Mucosa of descending colon (tissue), 3 donors: ENCODE results near the gene DBNDD2. TPM values are rescaled to one million over a fixed set of nuclear protein-coding genes. Genes with fewer than 3 reads are reported as not detected.

ENCODE experiments used
- ATAC-seq: fragments of 200-7000 bp; cut with Tn5 transposase; one replicate; pipeline ENCODE4 v1.9.1; 2020; ENCODE audit warnings: mild to moderate bottlenecking, moderate library complexity
- DNase-seq, 3 donors: peaks; one replicate each; pipeline ENCODE4 v3.0.0-alpha.2; 2020
- H3K36me3 ChIP-seq: fragments of 200-600 bp; one replicate; pipeline ENCODE4 v1.8.0; 2021; ENCODE audit warnings: low read depth, mild to moderate bottlenecking
- H3K4me1 ChIP-seq: fragments of 200-600 bp; one replicate; pipeline ENCODE4 v1.8.0; 2021; ENCODE audit warnings: low read depth, mild to moderate bottlenecking
- H3K4me3 ChIP-seq: fragments of 200-600 bp; one replicate; pipeline ENCODE4 v1.8.0; 2021; ENCODE audit warnings: mild to moderate bottlenecking
- H3K9me3 ChIP-seq: fragments of 200-600 bp; one replicate; pipeline ENCODE4 v1.8.0; 2021; ENCODE audit warnings: mild to moderate bottlenecking
- CTCF ChIP-seq: fragments of 200-600 bp; IDR thresholded peaks from one replicate; pipeline ENCODE4 v1.8.0; 2022; ENCODE audit warnings: antibody characterized with exemption, mild to moderate bottlenecking
- intact Hi-C, 2 donors: fragments of 100-400 bp; cut with DNase I in 1 of 2; cut with micrococcal nuclease in 1 of 2; formaldehyde crosslinking; loops; one replicate each; pipeline versions ENCODE4 v1.11.0 to v1.11.1; 2022; cut with DNase I, micrococcal nuclease
- total RNA-seq, 3 donors: library from RNA; stranded (reverse); fragmentation: NEBNext Ultra II Directional in 2 of 3; extraction: Animal tissue kit (Norgen Biotek cat#: 25700) in 2 of 3; gene quantifications; one replicate each; pipeline versions ENCODE4 v1.2.1 to v1.2.4, GENCODE V29; 2021 to 2023
- donor health status: DM: no; HTN: no; CAD: no; lungs with moderate emphysema.
- donor health status: DM: no; HTN: no; CAD: no.
- donor health status: DM: no; HTN: yes; CAD: no.

Gene DBNDD2
- total RNA-seq, 3 donors from 2014 or later, result 108 to 125 (median 124) TPM

GRCh38 chr20:45440424-45440823 lies 32.3 kb downstream of the DBNDD2 start:
- DNase-seq (no peak), ATAC-seq (no peak)
- intact Hi-C loops, result no loop called here
- Histone ChIP-seq H3K9me3 (no peaks in the 10 kb centered on the region), H3K4me1 (no peaks in the 10 kb centered on the region), H3K4me3 (no peak overlapping the region), H3K36me3 (no peaks in the 10 kb centered on the region)
- TF ChIP-seq CTCF, result no peak

- DNase-seq (no peak), ATAC-seq (no peak)
- no peak overlapping the region for H3K4me3 ChIP-seq
These were observed 33.0 kb downstream of the DBNDD2 start for GRCh38 chr20:45440891-45441685.

GRCh38 chr20:45441746-45442145 lies 33.7 kb downstream of the DBNDD2 start:
- TF ChIP-seq CTCF, result no peak
- no peaks in the 10 kb centered on the region for H3K36me3 ChIP-seq
- H3K4me3 ChIP-seq, result no peak overlapping the region
- H3K4me1 ChIP-seq, result no peaks in the 10 kb centered on the region
- intact Hi-C loops, result no loop called here
- DNase-seq (no peak), ATAC-seq (no peak)
- H3K9me3 ChIP-seq, result no peaks in the 10 kb centered on the region

More at GRCh38 chr20:45440891-45441685, 33.0 kb downstream of the DBNDD2 start:
- H3K9me3 ChIP-seq, result no peaks in the 10 kb centered on the region
- TF ChIP-seq CTCF, result no peak
- H3K36me3 ChIP-seq, result no peaks in the 10 kb centered on the region
- intact Hi-C loops, result no loop called here
- H3K4me1 ChIP-seq, result no peaks in the 10 kb centered on the region

- no peaks in the 10 kb centered on the region for H3K36me3 ChIP-seq
- H3K9me3 ChIP-seq, result no peaks in the 10 kb centered on the region
- TF ChIP-seq CTCF, result no peak
- no peak overlapping the region for H3K4me3 ChIP-seq
- intact Hi-C loops, result no loop called here
- ATAC-seq (no peak), DNase-seq (no peak)
- H3K4me1 ChIP-seq, result no peaks in the 10 kb centered on the region
These were observed 36.0 kb downstream of the DBNDD2 start for GRCh38 chr20:45444050-45444449.

- intact Hi-C loops, result no loop called here
- TF ChIP-seq CTCF, result peak; percentile 14
- ATAC-seq, result peak; percentile 73
- Histone ChIP-seq H3K9me3 (no peaks in the 10 kb centered on the region), H3K36me3 (no peaks in the 10 kb centered on the region), H3K4me3 (no peak overlapping the region), H3K4me1 (no peaks in the 10 kb centered on the region)
- peak in 2 of 3 donors; percentile 49 to 56 for DNase-seq
These were observed 37.9 kb downstream of the DBNDD2 start for GRCh38 chr20:45445805-45446562.
